ENCODE measurements around the gene TBXAS1. TPM values are rescaled to one million over a fixed set of nuclear protein-coding genes. Genes with fewer than 3 reads are reported as not detected.
"Not testable (repeated sequence)": the region's sequence is repeated elsewhere in the genome, so short reads cannot be mapped to it uniquely, and the experiment has no call there.

Gene TBXAS1
- total RNA-seq, 1 donor from 2014 or later, result 1.3 TPM

DNA sequence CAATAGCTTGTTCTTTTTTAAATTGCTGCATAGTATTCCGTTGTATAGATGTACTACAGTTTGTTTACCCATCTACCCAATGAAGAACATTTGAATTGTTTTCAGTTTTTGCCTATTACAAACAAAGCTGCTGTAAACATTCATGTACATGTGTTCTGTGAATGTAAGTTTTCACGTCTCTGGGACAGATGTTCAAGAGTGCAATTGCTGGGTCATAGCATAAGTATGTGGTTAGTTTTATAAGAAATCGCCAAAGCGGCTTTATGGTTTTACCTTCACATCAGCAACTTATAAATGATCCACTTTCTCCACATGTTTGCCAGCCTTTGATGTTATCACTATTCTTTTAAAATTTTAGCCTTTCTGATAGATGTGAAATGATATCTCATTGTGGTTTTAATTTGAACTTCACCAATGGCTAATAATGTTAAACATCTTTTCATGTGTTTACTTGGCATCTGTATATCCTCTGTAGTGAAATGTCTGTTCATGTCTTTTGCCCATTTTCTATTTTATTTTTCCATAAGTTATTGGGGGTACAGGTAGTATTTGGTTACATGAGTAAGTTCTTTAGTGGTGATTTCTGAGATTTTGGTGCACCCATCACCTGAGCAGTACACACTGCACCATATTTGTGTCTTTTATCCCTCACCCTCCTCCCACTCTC is 73.5 kb downstream of the TBXAS1 start:
- no peak for DNase-seq (ENCODE audit: low spot score)
- Mint-ChIP-seq H3K27me3 (ENCODE audit: unreplicated experiment) (no peaks in the 10 kb centered on the region), H3K4me1 (ENCODE audit: unreplicated experiment) (no peaks in the 10 kb centered on the region), H3K4me3 (ENCODE audit: unreplicated experiment) (no peak overlapping the region), H3K27ac (ENCODE audit: unreplicated experiment) (no peak overlapping the region), H3K9me3 (ENCODE audit: unreplicated experiment) (no peaks in the 10 kb centered on the region), H3K36me3 (ENCODE audit: low read depth, unreplicated experiment) (no peaks in the 10 kb centered on the region)
- TF ChIP-seq, protein P1, sequence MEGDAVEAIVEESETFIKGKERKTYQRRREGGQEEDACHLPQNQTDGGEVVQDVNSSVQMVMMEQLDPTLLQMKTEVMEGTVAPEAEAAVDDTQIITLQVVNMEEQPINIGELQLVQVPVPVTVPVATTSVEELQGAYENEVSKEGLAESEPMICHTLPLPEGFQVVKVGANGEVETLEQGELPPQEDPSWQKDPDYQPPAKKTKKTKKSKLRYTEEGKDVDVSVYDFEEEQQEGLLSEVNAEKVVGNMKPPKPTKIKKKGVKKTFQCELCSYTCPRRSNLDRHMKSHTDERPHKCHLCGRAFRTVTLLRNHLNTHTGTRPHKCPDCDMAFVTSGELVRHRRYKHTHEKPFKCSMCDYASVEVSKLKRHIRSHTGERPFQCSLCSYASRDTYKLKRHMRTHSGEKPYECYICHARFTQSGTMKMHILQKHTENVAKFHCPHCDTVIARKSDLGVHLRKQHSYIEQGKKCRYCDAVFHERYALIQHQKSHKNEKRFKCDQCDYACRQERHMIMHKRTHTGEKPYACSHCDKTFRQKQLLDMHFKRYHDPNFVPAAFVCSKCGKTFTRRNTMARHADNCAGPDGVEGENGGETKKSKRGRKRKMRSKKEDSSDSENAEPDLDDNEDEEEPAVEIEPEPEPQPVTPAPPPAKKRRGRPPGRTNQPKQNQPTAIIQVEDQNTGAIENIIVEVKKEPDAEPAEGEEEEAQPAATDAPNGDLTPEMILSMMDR (IDR thresholded peaks at IDR 0.05; ENCODE audit: unreplicated experiment), result no peak

DNA sequence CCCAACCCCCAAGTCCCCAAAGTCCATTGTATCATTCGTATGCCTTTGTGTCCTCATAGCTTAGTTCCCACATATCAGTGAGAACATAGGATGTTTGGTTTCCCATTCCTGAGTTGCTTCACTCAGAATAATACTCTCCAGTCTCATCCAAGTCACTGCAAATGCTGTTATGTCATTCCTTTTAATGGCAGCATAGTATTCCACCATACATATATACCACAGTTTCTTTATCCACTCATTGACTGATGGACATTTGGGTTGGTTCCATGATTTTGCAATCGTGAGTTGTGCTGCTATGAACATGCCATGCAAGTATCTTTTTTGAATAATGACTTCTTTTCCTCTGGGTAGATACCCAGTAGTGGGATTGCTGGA is 74.0 kb downstream of the TBXAS1 start:
- H3K27ac Mint-ChIP-seq (ENCODE audit: unreplicated experiment); H3K27me3 Mint-ChIP-seq (ENCODE audit: unreplicated experiment); H3K4me1 Mint-ChIP-seq (ENCODE audit: unreplicated experiment); H3K36me3 Mint-ChIP-seq (ENCODE audit: low read depth, unreplicated experiment); H3K9me3 Mint-ChIP-seq (ENCODE audit: unreplicated experiment); H3K4me3 Mint-ChIP-seq (ENCODE audit: unreplicated experiment); DNase-seq (ENCODE audit: low spot score): not testable (repeated sequence)

DNA sequence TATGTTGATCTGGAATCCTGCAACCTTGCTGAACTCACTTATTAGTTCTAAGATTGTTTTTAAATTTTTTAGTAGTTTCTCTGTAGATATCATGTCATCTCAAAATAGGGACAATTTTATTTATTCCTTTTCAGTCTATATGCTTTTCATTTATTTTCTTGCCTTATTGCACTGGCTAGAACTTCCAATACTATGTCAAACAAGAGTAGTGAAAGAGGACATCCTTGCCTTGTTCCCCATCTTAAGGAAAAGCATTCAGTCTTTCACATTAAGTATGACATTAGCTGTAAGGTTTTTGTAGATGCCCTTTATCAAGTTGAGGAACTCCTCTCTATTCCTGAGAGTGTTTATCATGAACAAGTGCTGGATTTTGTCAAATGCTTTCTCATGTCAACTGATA is 77.8 kb downstream of the TBXAS1 start:
- Mint-ChIP-seq H3K4me3 (ENCODE audit: unreplicated experiment) (no peak overlapping the region), H3K36me3 (ENCODE audit: low read depth, unreplicated experiment) (no peaks in the 10 kb centered on the region), H3K4me1 (ENCODE audit: unreplicated experiment) (peaks cover 21% of the 10 kb centered on the region), H3K9me3 (ENCODE audit: unreplicated experiment) (no peaks in the 10 kb centered on the region), H3K27ac (ENCODE audit: unreplicated experiment) (no peak overlapping the region), H3K27me3 (ENCODE audit: unreplicated experiment) (no peaks in the 10 kb centered on the region)
- no peak for DNase-seq (ENCODE audit: low spot score)
- TF ChIP-seq, protein P1 (IDR thresholded peaks at IDR 0.05; ENCODE audit: unreplicated experiment), result no peak

DNA sequence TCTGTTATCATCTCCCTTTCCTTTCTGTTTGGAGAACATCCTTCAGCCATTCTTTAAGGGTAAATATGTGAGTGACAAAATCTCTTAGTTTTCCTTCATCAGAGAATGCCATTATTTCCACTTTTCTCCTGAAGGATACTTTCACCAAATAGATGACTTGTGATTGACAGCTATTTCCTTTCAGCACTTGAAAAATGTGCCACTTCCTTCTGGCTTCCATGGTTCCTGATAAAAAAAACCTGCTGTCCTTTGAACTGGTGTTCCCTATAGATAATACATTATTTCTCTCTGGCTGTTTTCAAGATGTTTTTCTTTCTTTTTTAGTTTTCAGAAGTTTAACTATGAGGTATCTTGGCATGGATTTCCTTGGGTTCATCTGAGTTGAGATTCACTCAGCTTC is 79.7 kb downstream of the TBXAS1 start:
- Mint-ChIP-seq H3K27ac (ENCODE audit: unreplicated experiment) (peak overlapping the region; percentile 73), H3K9me3 (ENCODE audit: unreplicated experiment) (no peaks in the 10 kb centered on the region), H3K4me3 (ENCODE audit: unreplicated experiment) (no peak overlapping the region), H3K27me3 (ENCODE audit: unreplicated experiment) (no peaks in the 10 kb centered on the region), H3K36me3 (ENCODE audit: low read depth, unreplicated experiment) (no peaks in the 10 kb centered on the region), H3K4me1 (ENCODE audit: unreplicated experiment) (peaks cover 21% of the 10 kb centered on the region)
- TF ChIP-seq, protein P1 (IDR thresholded peaks at IDR 0.05; ENCODE audit: unreplicated experiment), result no peak
- no peak for DNase-seq (ENCODE audit: low spot score)

DNA sequence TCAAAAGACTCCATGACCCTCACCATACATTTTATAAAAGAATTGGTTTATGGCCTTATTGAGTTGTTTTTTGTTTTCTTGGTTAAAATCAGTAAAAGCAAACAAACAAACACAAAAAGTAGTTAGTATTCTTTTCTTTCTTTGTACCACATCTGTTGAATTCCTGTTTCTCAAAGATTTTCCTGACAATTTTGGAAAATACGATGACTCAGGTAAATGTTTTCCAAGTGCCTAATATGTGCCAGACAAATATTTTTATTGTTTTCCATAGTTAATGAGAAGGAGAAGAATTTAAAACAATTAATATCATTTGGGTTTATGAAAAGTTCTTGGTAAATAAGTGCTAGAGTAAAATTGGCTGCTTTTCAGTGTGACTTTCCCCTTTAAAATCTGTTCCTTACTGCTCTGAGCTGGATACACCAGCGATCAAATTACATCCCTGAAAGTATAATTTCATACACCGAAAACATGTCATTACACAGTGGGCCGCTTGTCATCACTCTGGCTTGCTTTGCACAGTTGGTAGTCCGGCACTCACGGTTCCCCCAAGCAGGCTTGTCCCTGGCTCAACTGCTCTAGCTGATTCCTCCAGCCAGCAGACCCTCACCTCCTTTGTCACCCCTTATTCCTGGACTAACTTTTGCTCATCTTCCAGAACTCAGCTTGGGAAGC is 80.5 kb downstream of the TBXAS1 start:
- H3K27ac Mint-ChIP-seq (ENCODE audit: unreplicated experiment), result peak overlapping the region; percentile 1
- no peak overlapping the region for H3K4me3 Mint-ChIP-seq (ENCODE audit: unreplicated experiment)
- H3K36me3 Mint-ChIP-seq (ENCODE audit: low read depth, unreplicated experiment), result no peaks in the 10 kb centered on the region
- no peaks in the 10 kb centered on the region for H3K27me3 Mint-ChIP-seq (ENCODE audit: unreplicated experiment)
- DNase-seq (ENCODE audit: low spot score), result no peak
- no peaks in the 10 kb centered on the region for H3K9me3 Mint-ChIP-seq (ENCODE audit: unreplicated experiment)
- TF ChIP-seq, protein P1 (IDR thresholded peaks at IDR 0.05; ENCODE audit: unreplicated experiment), result no peak
- peaks cover 21% of the 10 kb centered on the region for H3K4me1 Mint-ChIP-seq (ENCODE audit: unreplicated experiment)
